Heart left ventricle (tissue), 16 donors: ENCODE measurements around the gene NEK9. TPM values are rescaled to one million over a fixed set of nuclear protein-coding genes. Genes with fewer than 3 reads are reported as not detected.

Experiments used
- ATAC-seq, 4 donors: fragments of 200-7000 bp; cut with Tn5 transposase; one replicate each; pipeline ENCODE4 v1.9.1; 2020 to 2022; ENCODE audit warnings: moderate library complexity in 4 of 4, mild to moderate bottlenecking in 3 of 4, moderate number of reproducible peaks in 1 of 4
- DNase-seq, 5 donors: peaks; one replicate each; pipeline ENCODE4 v3.0.0-alpha.2; 2020
- H3K27ac ChIP-seq, 12 donors: fragments of 200-600 bp; sonication (generic) in 4 of 12; one replicate each; pipeline versions ENCODE4 v1.5.0 to v1.8.0; 2016 to 2022; ENCODE audit warnings: mild to moderate bottlenecking in 2 of 12
- H3K27me3 ChIP-seq, 9 donors: fragments of 200-600 bp; sonication (generic) in 2 of 9; one replicate each; pipeline versions ENCODE4 v1.5.1 to v1.8.0; 2016 to 2022; ENCODE audit warnings: mild to moderate bottlenecking in 3 of 9
- H3K36me3 ChIP-seq, 9 donors: fragments of 200-600 bp; sonication (generic) in 2 of 9; one replicate each; pipeline versions ENCODE4 v1.5.0 to v1.8.0; 2018 to 2022; ENCODE audit warnings: mild to moderate bottlenecking in 2 of 9
- H3K4me1 ChIP-seq, 12 donors: fragments of 200-600 bp; sonication (generic) in 4 of 12; one replicate each; pipeline versions ENCODE4 v1.5.0 to v1.8.0; 2016 to 2022; ENCODE audit warnings: mild to moderate bottlenecking in 3 of 12
- H3K4me3 ChIP-seq, 12 donors: fragments of 200-600 bp; sonication (generic) in 4 of 12; one replicate each; pipeline versions ENCODE4 v1.5.0 to v1.8.0; 2017 to 2022; ENCODE audit warnings: mild to moderate bottlenecking in 9 of 12, moderate library complexity in 4 of 12
- H3K9me3 ChIP-seq, 12 donors: fragments of 200-600 bp; sonication (generic) in 4 of 12; one replicate each; pipeline versions ENCODE4 v1.5.0 to v1.8.0; 2016 to 2022; ENCODE audit warnings: mild to moderate bottlenecking in 1 of 12
- POLR2A ChIP-seq, 2 donors: fragments of 450-650 bp; IDR thresholded peaks; one replicate each; pipeline ENCODE4 v1.6.1; 2017; ENCODE audit warnings: antibody characterized with exemption in 2 of 2, mild to moderate bottlenecking in 2 of 2, moderate library complexity in 2 of 2
- WGBS, 4 donors: extraction: QIAGEN DNeasy Blood & Tissue Kit in 2 of 4; methylation state at CpG; one replicate each; pipeline versions ENCODE4 v1.1.5 to v1.1.7; 2013 to 2018; 5-methylcytosine and 5-hydroxymethylcytosine counted together
- intact Hi-C, 10 donors: fragments of 100-400 bp; cut with DNase I; formaldehyde crosslinking; loops; one replicate each; pipeline versions ENCODE4 v1.11.1 to v1.14.2; 2022
- polyA plus RNA-seq, 2 donors: library from polyadenylated mRNA; stranded (reverse); fragments of 200-250 nt; gene quantifications; one replicate each; pipeline ENCODE4 v1.2.3, GENCODE V29; 2013
- total RNA-seq, 9 donors: library from RNA; depleted of rRNA in 2 of 9; stranded (reverse); fragments of >200 nt in 2 of 9; fragmentation: NEBNext Ultra II Directional in 3 of 9; extraction: Animal tissue kit (Norgen Biotek cat#: 25700) in 3 of 9; gene quantifications; one replicate each; pipeline versions ENCODE4 v1.1.0 to v1.2.4, GENCODE V29; 2016 to 2023
- TF ChIP-seq, protein P1 (sequence below), 12 donors: fragments of 200-600 bp; sonication (generic) in 4 of 12; IDR thresholded peaks; one replicate each; pipeline versions ENCODE4 v1.5.0 to v1.8.0; 2018 to 2022; ENCODE audit warnings: antibody characterized with exemption in 12 of 12, mild to moderate bottlenecking in 5 of 12
- donor health status: ischemic (EF 13 %, LVEDD 7.1; RV severe dilation, severe dysfunction).
- donor health status: healthy with polysubstance abuse.
- donor health status: DM: no; HTN: yes; CAD: no.
- donor health status: DM: no; HTN: no; CAD: no.
- donor health status: ischemic (EF 25% LVEDD 6.9; RV normal size, moderate dysfunction).
- donor health status: ischemic (EF 25% LVEDD 5.7; RV mildly dilated, moderate dysfunction).
- donor health status: healthy.
- donor health status: DM: yes; HTN: yes; CAD: no.
- donor health status: ischemic (EF 35%, LVEDD 5.7; RV mildly dilated, moderate dysfunction).
- donor health status: nonischemic (EF 11% LVEDD 7.7; RV severe dilation, severe dysfunction).
- donor health status: DM: yes; HTN: yes; CAD: no.
- donor health status: PGD.
- donor health status: ischemic (EF 29% LVEDD 5.4; RV normal size, mild dysfunction).
- donor health status: nonischemic (EF 23%, LVEDD 6.1; RV moderate dilation, normal function).

NEK9 gene
- total and polyA plus RNA-seq, 11 donors: 40.1 to 114 (median 94.3) TPM

DNA sequence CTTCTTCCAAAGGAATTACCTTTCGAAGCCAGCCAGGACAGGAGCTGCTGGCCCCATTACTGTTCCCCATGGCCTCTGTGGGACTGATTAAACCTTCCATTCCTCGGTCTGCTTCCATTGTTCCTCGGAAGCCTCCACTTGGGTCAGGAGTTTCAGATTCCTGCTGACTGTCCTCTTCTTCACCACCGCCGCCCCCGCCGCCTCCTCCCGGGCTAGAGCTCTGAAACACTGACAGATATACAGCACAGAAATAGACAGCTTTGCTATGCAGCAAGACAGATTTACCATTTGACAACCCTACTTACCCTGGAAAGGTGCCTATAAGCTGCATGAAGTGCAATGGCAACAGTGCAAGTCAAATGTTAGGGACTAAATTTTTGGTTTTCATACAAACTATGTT lies 35.6 kb downstream of the NEK9 start:
- H3K4me3 ChIP-seq: no peak overlapping the region
- no peaks in the 10 kb centered on the region for H3K27me3 ChIP-seq
- peaks cover 0 to 99% (median 94%) of the 10 kb centered on the region in 9 donors for H3K36me3 ChIP-seq
- intact Hi-C loops: loop anchor here in 1 of 10 donors (2.0 kb wide), 1 partner anchor 178 kb away; no protein-coding TSS in a partner anchor
- no peaks in the 10 kb centered on the region for H3K4me1 ChIP-seq
- 81 to 86% (median 83%) methylated on average over 8 of the region's 8 CpGs for WGBS, 4 donors
- DNase-seq (no peak), ATAC-seq (no peak)
- TF ChIP-seq POLR2A (IDR thresholded peaks at IDR 0.05): no peak
- TF ChIP-seq, protein P1, sequence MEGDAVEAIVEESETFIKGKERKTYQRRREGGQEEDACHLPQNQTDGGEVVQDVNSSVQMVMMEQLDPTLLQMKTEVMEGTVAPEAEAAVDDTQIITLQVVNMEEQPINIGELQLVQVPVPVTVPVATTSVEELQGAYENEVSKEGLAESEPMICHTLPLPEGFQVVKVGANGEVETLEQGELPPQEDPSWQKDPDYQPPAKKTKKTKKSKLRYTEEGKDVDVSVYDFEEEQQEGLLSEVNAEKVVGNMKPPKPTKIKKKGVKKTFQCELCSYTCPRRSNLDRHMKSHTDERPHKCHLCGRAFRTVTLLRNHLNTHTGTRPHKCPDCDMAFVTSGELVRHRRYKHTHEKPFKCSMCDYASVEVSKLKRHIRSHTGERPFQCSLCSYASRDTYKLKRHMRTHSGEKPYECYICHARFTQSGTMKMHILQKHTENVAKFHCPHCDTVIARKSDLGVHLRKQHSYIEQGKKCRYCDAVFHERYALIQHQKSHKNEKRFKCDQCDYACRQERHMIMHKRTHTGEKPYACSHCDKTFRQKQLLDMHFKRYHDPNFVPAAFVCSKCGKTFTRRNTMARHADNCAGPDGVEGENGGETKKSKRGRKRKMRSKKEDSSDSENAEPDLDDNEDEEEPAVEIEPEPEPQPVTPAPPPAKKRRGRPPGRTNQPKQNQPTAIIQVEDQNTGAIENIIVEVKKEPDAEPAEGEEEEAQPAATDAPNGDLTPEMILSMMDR (IDR thresholded peaks at IDR 0.05): no peak
- no peak overlapping the region for H3K27ac ChIP-seq
- H3K9me3 ChIP-seq: no peaks in the 10 kb centered on the region

DNA sequence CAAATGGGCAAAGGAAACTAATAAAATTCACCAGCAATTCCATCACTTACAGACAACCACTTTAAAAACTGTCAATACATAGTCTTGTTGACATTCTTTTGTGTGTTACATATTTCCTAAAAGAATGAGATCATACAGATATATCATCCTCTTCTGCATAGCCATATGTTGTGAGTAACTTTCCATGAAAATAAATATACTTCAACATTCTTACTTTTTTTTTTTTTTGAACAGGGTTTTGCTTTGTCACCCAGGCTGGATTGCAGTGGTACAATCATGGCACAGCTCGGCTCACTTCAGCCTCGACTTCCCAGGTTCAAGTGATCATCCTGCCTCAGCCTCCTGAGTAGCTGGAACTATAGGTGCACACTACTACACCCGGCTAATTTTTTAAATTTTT lies 36.5 kb downstream of the NEK9 start:
- H3K9me3 ChIP-seq: no peaks in the 10 kb centered on the region
- H3K4me3 ChIP-seq: no peak overlapping the region
- DNase-seq: no peak
- WGBS, 4 donors: 91 to 92% (median 92%) methylated on average over 3 of the region's 3 CpGs
- no peak for ATAC-seq
- H3K27me3 ChIP-seq: no peaks in the 10 kb centered on the region
- TF ChIP-seq, protein P1 (IDR thresholded peaks at IDR 0.05): no peak
- TF ChIP-seq POLR2A (IDR thresholded peaks at IDR 0.05): no peak
- no peaks in the 10 kb centered on the region for H3K4me1 ChIP-seq
- intact Hi-C loops: loop anchor here in 1 of 10 donors (2.0 kb wide), 1 partner anchor 178 kb away; no protein-coding TSS in a partner anchor
- H3K27ac ChIP-seq: no peak overlapping the region
- H3K36me3 ChIP-seq: peaks cover 0 to 99% (median 94%) of the 10 kb centered on the region in 9 donors

DNA sequence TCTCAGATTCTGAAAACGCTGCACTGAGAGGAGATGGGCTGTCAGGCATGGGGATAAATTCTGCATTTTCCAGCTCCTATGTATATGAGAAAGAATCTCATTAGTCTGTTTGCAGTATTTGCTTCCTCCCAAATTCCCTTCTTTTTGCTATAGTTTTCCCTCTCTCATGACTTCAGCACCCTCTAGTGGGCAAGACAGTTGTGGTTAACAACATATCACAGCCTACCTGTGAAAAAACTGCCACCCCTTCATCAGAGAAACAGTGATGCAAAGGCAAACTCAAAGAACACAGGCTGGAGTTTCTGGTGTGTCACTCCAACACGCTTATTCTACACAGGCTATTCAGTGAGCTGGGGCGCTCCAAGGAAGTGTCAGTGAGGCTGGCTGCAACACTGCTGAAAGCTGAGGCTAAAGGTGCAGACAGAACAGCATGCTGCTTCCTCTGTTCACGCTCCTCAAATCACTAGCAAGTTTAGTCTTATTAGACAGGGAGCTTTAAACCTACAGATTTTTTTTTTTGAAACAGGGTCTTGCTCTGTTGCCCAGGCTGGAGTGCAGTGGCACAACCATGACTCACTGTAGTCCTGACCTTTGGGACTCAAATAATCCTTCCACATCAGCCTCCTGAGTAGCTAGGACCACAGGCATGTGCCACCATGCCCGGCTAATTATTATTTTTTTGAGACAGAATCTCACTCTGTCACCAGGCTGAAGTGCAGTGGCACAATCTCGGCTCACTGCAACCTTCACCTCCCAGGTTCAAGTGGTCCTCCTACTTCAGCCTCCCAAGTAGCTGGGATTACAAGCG lies 38.1 kb downstream of the NEK9 start:
- DNase-seq: peak in 2 of 5 donors; percentile 35 to 39
- H3K4me1 ChIP-seq: no peaks in the 10 kb centered on the region
- 72 to 74% (median 74%) methylated on average over 7 of the region's 7 CpGs for WGBS, 4 donors
- TF ChIP-seq, protein P1 (IDR thresholded peaks at IDR 0.05): peak; percentile 67 to 87 (median 78)
- TF ChIP-seq POLR2A (IDR thresholded peaks at IDR 0.05): no peak
- intact Hi-C loops: loop anchor here (1.0 to 10.0 kb wide), 13 partner anchors 36 to 231 kb away; partner anchors contain the start of gene MLH3 (in 1 of the 10)
- H3K36me3 ChIP-seq: peaks cover 0 to 99% (median 94%) of the 10 kb centered on the region in 9 donors
- no peak overlapping the region for H3K4me3 ChIP-seq
- H3K9me3 ChIP-seq: no peaks in the 10 kb centered on the region
- no peak overlapping the region for H3K27ac ChIP-seq
- peak; percentile 36 to 71 (median 71) for ATAC-seq
- H3K27me3 ChIP-seq: no peaks in the 10 kb centered on the region

DNA sequence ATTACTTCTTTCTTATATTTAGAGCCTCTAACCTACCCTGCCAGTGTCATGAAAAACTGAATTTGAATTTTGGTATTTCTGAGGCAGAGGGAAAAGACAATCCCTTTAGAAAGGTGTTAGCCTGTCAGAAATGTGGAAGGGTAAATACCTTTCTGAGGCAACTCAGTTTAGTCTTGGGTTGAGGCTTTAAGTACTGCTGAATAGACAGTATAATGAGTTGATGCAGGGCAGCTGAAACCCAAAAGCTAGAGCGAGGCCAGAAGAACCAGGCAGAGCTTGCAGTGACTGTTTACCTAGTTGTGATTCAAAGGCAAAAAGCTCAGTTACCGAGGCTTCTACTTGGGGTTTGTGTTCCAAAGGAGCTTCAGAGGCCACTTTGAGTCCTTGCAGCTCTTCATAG lies 38.7 kb downstream of the NEK9 start:
- TF ChIP-seq, protein P1 (IDR thresholded peaks at IDR 0.05): no peak
- no peak for TF ChIP-seq POLR2A (IDR thresholded peaks at IDR 0.05)
- Histone ChIP-seq H3K9me3 (no peaks in the 10 kb centered on the region), H3K27me3 (no peaks in the 10 kb centered on the region), H3K27ac (no peak overlapping the region), H3K36me3 (peaks cover 0 to 99% (median 94%) of the 10 kb centered on the region in 9 donors), H3K4me1 (no peaks in the 10 kb centered on the region), H3K4me3 (no peak overlapping the region)
- peak in 1 of 4 donors; percentile 33 for ATAC-seq
- DNase-seq: no peak
- intact Hi-C loops: loop anchor here (1.0 to 10.0 kb wide), 13 partner anchors 36 to 231 kb away; partner anchors contain the start of gene MLH3 (in 1 of the 10)
- 79 to 100% (median 92%) methylated on average over 2 of the region's 2 CpGs for WGBS, 4 donors
